Ovary (tissue), 9 donors: ENCODE data around the gene DISC1. TPM values are rescaled to one million over a fixed set of nuclear protein-coding genes. Genes with fewer than 3 reads are reported as not detected.

Source experiments
- DNase-seq, 5 donors: peaks; one replicate each; pipeline ENCODE4 v3.0.0-alpha.2; 2019 to 2020
- H3K27ac ChIP-seq, 2 donors: fragments of 200-600 bp; one replicate each; pipeline versions ENCODE4 v1.5.1 to v1.8.0; 2019 to 2022
- H3K27me3 ChIP-seq: fragments of 200-600 bp; one replicate; pipeline ENCODE4 v1.8.0; 2022
- H3K36me3 ChIP-seq: fragments of 200-600 bp; sonication (generic); one replicate; pipeline ENCODE4 v1.5.1; 2019
- H3K4me1 ChIP-seq: one replicate; pipeline ENCODE4 v1.8.1; 2013; ENCODE audit warnings: mild to moderate bottlenecking, moderate library complexity; ENCODE audit not compliant: insufficient read depth
- H3K4me3 ChIP-seq: fragments of 200-600 bp; sonication (generic); one replicate; pipeline ENCODE4 v1.5.1; 2017
- H3K9me3 ChIP-seq, 2 donors: fragments of 200-600 bp in 1 of 2; sonication (generic) in 1 of 2; one replicate each; pipeline versions ENCODE4 v1.5.1 to v1.8.1; 2013 to 2019; ENCODE audit warnings: mild to moderate bottlenecking in 1 of 2, moderate library complexity in 1 of 2
- CTCF ChIP-seq, 3 donors: fragments of 450-650 bp in 2 of 3; fragments of 200-600 bp in 1 of 3; IDR thresholded peaks; one replicate each; pipeline versions ENCODE4 v1.5.1 to v1.8.0; 2016 to 2022; ENCODE audit warnings: antibody characterized with exemption in 3 of 3, mild to moderate bottlenecking in 1 of 3
- EP300 ChIP-seq: sonication (generic); formaldehyde crosslinking; IDR thresholded peaks from one replicate; pipeline ENCODE4 v1.6.1; 2017; ENCODE audit warnings: antibody characterized with exemption
- POLR2A ChIP-seq: fragments of 450-650 bp; IDR thresholded peaks from one replicate; pipeline ENCODE4 v1.6.1; 2017; ENCODE audit warnings: antibody characterized with exemption, mild to moderate bottlenecking, moderate library complexity
- WGBS, 3 donors: extraction: QIAGEN DNeasy Blood & Tissue Kit in 1 of 3; methylation state at CpG; one replicate each; pipeline versions ENCODE4 v1.1.5 to v1.1.7; 2013 to 2017; 5-methylcytosine and 5-hydroxymethylcytosine counted together
- intact Hi-C, 4 donors: fragments of 100-400 bp; cut with DNase I; formaldehyde crosslinking; loops; one replicate each; pipeline versions ENCODE4 v1.11.0 to v1.15.1; 2022 to 2023
- polyA plus RNA-seq, 2 donors: library from polyadenylated mRNA; stranded (reverse); fragments of 200-250 nt in 1 of 2; fragments of 350-450 nt in 1 of 2; fragmentation: Illumina TruSeq in 1 of 2; extraction: RNeasy Lipid Tissue Mini Kit (QIAGEN cat#74804) in 1 of 2; gene quantifications; one replicate each; pipeline ENCODE4 v1.2.3, GENCODE V29; 2013 to 2014
- total RNA-seq, 7 donors: library from RNA; depleted of rRNA in 2 of 7; stranded (reverse); fragments of >200 nt in 2 of 7; fragmentation: NEBNext Ultra II Directional in 3 of 7; extraction: Animal tissue kit (Norgen Biotek cat#: 25700) in 3 of 7; gene quantifications; one replicate each; pipeline versions ENCODE4 v1.1.0 to v1.2.4, GENCODE V29; 2016 to 2023
- donor health status: DM: no; HTN: no; CAD: no; lungs with moderate emphysema.
- donor health status: DM: no; HTN: no; CAD: no.
- donor health status: Bipolar disorder and iron deficiency.
- donor health status: DM: yes; HTN: yes; CAD: no.
- donor health status: DM: no; HTN: no; CAD: no.
- donor health status: DM: yes; HTN: yes; CAD: no.

Gene DISC1
- total and polyA plus RNA-seq, 9 donors: 3.0 to 24.3 (median 13.0) TPM

GRCh38 chr1:231676487-231676886 lies 49.9 kb downstream of the DISC1 start:
- no peaks in the 10 kb centered on the region for H3K9me3 ChIP-seq
- no peaks in the 10 kb centered on the region for H3K36me3 ChIP-seq
- no peaks in the 10 kb centered on the region for H3K27me3 ChIP-seq
- TF ChIP-seq POLR2A (no peak), EP300 (no peak), CTCF (IDR thresholded peaks at IDR 0.05) (no peak)
- no peak overlapping the region for H3K27ac ChIP-seq
- peaks cover 2% of the 10 kb centered on the region for H3K4me1 ChIP-seq
- intact Hi-C loops: no loop called here
- DNase-seq: no peak
- no peak overlapping the region for H3K4me3 ChIP-seq

- H3K9me3 ChIP-seq: no peaks in the 10 kb centered on the region
- H3K27me3 ChIP-seq: no peaks in the 10 kb centered on the region
- TF ChIP-seq CTCF (IDR thresholded peaks at IDR 0.05) (no peak), POLR2A (no peak), EP300 (no peak)
- H3K4me1 ChIP-seq: peaks cover 2% of the 10 kb centered on the region
- intact Hi-C loops: no loop called here
- H3K36me3 ChIP-seq: no peaks in the 10 kb centered on the region
- no peak overlapping the region for H3K4me3 ChIP-seq
- 95 to 97% (median 96%) methylated on average over 10 of the region's 10 CpGs for WGBS, 3 donors
- no peak overlapping the region for H3K27ac ChIP-seq
- DNase-seq: no peak
Measured at GRCh38 chr1:231677442-231677841, 50.9 kb downstream of the DISC1 start.

GRCh38 chr1:231678011-231678432 lies 51.4 kb downstream of the DISC1 start:
- TF ChIP-seq CTCF (IDR thresholded peaks at IDR 0.05) (no peak), POLR2A (no peak), EP300 (no peak)
- H3K4me1 ChIP-seq: peaks cover 2% of the 10 kb centered on the region
- H3K9me3 ChIP-seq: no peaks in the 10 kb centered on the region
- no peak for DNase-seq
- no peaks in the 10 kb centered on the region for H3K27me3 ChIP-seq
- intact Hi-C loops: no loop called here
- H3K4me3 ChIP-seq: no peak overlapping the region
- H3K27ac ChIP-seq: no peak overlapping the region
- no peaks in the 10 kb centered on the region for H3K36me3 ChIP-seq
- 88 to 89% (median 88%) methylated on average over 7 of the region's 7 CpGs for WGBS, 3 donors

GRCh38 chr1:231679109-231679508 lies 52.5 kb downstream of the DISC1 start:
- H3K4me1 ChIP-seq: peaks cover 2% of the 10 kb centered on the region
- TF ChIP-seq EP300 (no peak), CTCF (IDR thresholded peaks at IDR 0.05) (no peak), POLR2A (no peak)
- no peak overlapping the region for H3K4me3 ChIP-seq
- no peak overlapping the region for H3K27ac ChIP-seq
- no peaks in the 10 kb centered on the region for H3K36me3 ChIP-seq
- no peak for DNase-seq
- H3K27me3 ChIP-seq: no peaks in the 10 kb centered on the region
- H3K9me3 ChIP-seq: no peaks in the 10 kb centered on the region
- intact Hi-C loops: no loop called here
- WGBS, 3 donors: 87 to 96% (median 90%) methylated on average over 2 of the region's 2 CpGs

- Histone ChIP-seq H3K27me3 (no peaks in the 10 kb centered on the region), H3K4me3 (no peak overlapping the region), H3K36me3 (no peaks in the 10 kb centered on the region), H3K4me1 (peaks cover 2% of the 10 kb centered on the region), H3K27ac (no peak overlapping the region), H3K9me3 (no peaks in the 10 kb centered on the region)
- no peak for TF ChIP-seq POLR2A
- no peak for TF ChIP-seq EP300
- TF ChIP-seq CTCF (IDR thresholded peaks at IDR 0.05): no peak
- intact Hi-C loops: no loop called here
- WGBS, 3 donors: 72 to 75% (median 73%) methylated on average over 3 of the region's 3 CpGs
- DNase-seq: no peak
Measured at GRCh38 chr1:231681006-231681405, 54.4 kb downstream of the DISC1 start.
